GM12878 (cell line): ENCODE data around the gene MAML2. TPM values are rescaled to one million over a fixed set of nuclear protein-coding genes. Genes with fewer than 3 reads are reported as not detected.

Experiments used
- ATF7 ChIP-seq: fragments of 450-650 bp; IDR thresholded peaks from 2 replicates; pipeline ENCODE4 v1.6.1; 2016; ENCODE audit warnings: low read depth, mild to moderate bottlenecking
- BACH1 ChIP-seq: fragments of 450-650 bp; IDR thresholded peaks from 2 replicates; pipeline ENCODE4 v1.6.1; 2017; ENCODE audit warnings: mild to moderate bottlenecking, borderline replicate concordance
- CEBPB ChIP-seq, 2 experiments: fragments of 150-350 bp in 1 of 2; IDR thresholded peaks; 2 replicates each; pipeline ENCODE4 v1.6.1; 2012 to 2014; ENCODE audit warnings: low read depth in 2 of 2, low read length in 2 of 2, borderline replicate concordance in 1 of 2, inconsistent platforms in 1 of 2
- CHD4 ChIP-seq: fragments of 200-600 bp; sonication (generic); IDR thresholded peaks from 2 replicates; pipeline ENCODE4 v1.6.1; 2016; ENCODE audit warnings: mild to moderate bottlenecking
- CREM ChIP-seq: IDR thresholded peaks from 2 replicates; pipeline ENCODE4 v1.6.1; 2014; ENCODE audit warnings: antibody characterized with exemption, low read depth
- DPF2 ChIP-seq: fragments of 450-650 bp; IDR thresholded peaks from 2 replicates; pipeline ENCODE4 v1.6.1; 2017; ENCODE audit warnings: mild to moderate bottlenecking
- FOXM1 ChIP-seq: IDR thresholded peaks from 2 replicates; pipeline ENCODE4 v1.6.1; 2012; ENCODE audit warnings: low read depth, mild to moderate bottlenecking, inconsistent platforms, low read length, moderate library complexity
- HDAC6 ChIP-seq: fragments of 200-600 bp; sonication (generic); IDR thresholded peaks from one replicate; pipeline ENCODE4 v1.8.0; 2017; ENCODE audit warnings: antibody characterized with exemption; ENCODE audit not compliant: unreplicated experiment
- JUNB ChIP-seq: IDR thresholded peaks from 2 replicates; pipeline ENCODE4 v1.6.1; 2016; ENCODE audit warnings: antibody characterized with exemption, mild to moderate bottlenecking
- KDM1A ChIP-seq: fragments of 200-600 bp; sonication (generic); IDR thresholded peaks from 2 replicates; pipeline ENCODE4 v1.6.1; 2016; ENCODE audit warnings: borderline replicate concordance
- MEF2A ChIP-seq: IDR thresholded peaks from 2 replicates; pipeline ENCODE4 v1.6.1; 2011; ENCODE audit warnings: low read depth, mild to moderate bottlenecking, low read length, moderate library complexity; ENCODE audit not compliant: insufficient read depth
- MYB ChIP-seq: fragments of 150-350 bp; IDR thresholded peaks from 2 replicates; pipeline ENCODE4 v1.6.1; 2014; ENCODE audit warnings: mild to moderate bottlenecking, low read depth, low read length, borderline replicate concordance
- NFIC ChIP-seq: IDR thresholded peaks from 2 replicates; pipeline ENCODE4 v1.6.1; 2012; ENCODE audit warnings: low read depth, mild to moderate bottlenecking, inconsistent platforms, low read length, moderate library complexity
- NFYA ChIP-seq: IDR thresholded peaks from 2 replicates; pipeline ENCODE4 v1.6.1; 2011; ENCODE audit warnings: low read depth, mild to moderate bottlenecking, low read length, improper control_type of control experiment, borderline replicate concordance
- POLR2AphosphoS5 ChIP-seq: IDR thresholded peaks from 2 replicates; pipeline ENCODE4 v1.6.1; 2011; ENCODE audit warnings: mild to moderate bottlenecking, low read length, inconsistent platforms
- RAD51 ChIP-seq: fragments of 450-650 bp; IDR thresholded peaks from 2 replicates; pipeline ENCODE4 v1.6.1; 2016; ENCODE audit warnings: moderate library complexity, mild to moderate bottlenecking, inconsistent platforms
- RUNX3 ChIP-seq: IDR thresholded peaks from 2 replicates; pipeline ENCODE4 v1.6.1; 2012; ENCODE audit warnings: low read length, inconsistent platforms
- SIX5 ChIP-seq: IDR thresholded peaks from 2 replicates; pipeline ENCODE4 v1.6.1; 2011; ENCODE audit warnings: mild to moderate bottlenecking, low read depth, low read length, moderate library complexity; ENCODE audit not compliant: severe bottlenecking
- SREBF2 ChIP-seq: IDR thresholded peaks from 2 replicates; pipeline ENCODE4 v1.6.1; 2012; ENCODE audit warnings: mild to moderate bottlenecking, low read length
- TARDBP ChIP-seq: IDR thresholded peaks from 2 replicates; pipeline ENCODE4 v1.6.1; 2016; ENCODE audit warnings: borderline replicate concordance
- TCF3 ChIP-seq: IDR thresholded peaks from 2 replicates; pipeline ENCODE4 v1.6.1; 2012; ENCODE audit warnings: low read depth, mild to moderate bottlenecking, low read length, borderline replicate concordance; ENCODE audit not compliant: insufficient read depth
- ZBTB4 ChIP-seq: fragments of 450-650 bp; formaldehyde crosslinking; IDR thresholded peaks from 2 replicates; pipeline ENCODE4 v1.4.0; 2022; ENCODE audit warnings: mild to moderate bottlenecking, moderate library complexity
- ZSCAN29 ChIP-seq: fragments of 450-650 bp; IDR thresholded peaks from 2 replicates; pipeline ENCODE4 v1.6.1; 2017; ENCODE audit warnings: mild to moderate bottlenecking, moderate library complexity
- polyA plus RNA-seq, 11 experiments: library from polyadenylated mRNA; depleted of rRNA in 4 of 11; unstranded in 6 of 11; stranded (reverse) in 5 of 11; fragments of >200 nt; fragmentation: Nextera tagmentation in 4 of 11; fragmentation: Illumina TruSeq in 1 of 11; extraction: Ambion mirVana in 4 of 11; extraction: Trizol in 1 of 11; gene quantifications; 1 replicate in 1 of 11; 2 replicates in 10 of 11; pipeline versions ENCODE4 v1.2.1 to v1.2.3, GENCODE V29; 2011 to 2016; ENCODE audit warnings: inconsistent platforms in 2 of 11, missing spikeins in 2 of 11, low read depth in 1 of 11
- total RNA-seq, 4 experiments: library from RNA; depleted of rRNA in 3 of 4; stranded (reverse); fragments of >200 nt in 3 of 4; fragmentation: Illumina TruSeq in 1 of 4; extraction: Trizol in 1 of 4; gene quantifications; 2 replicates each; pipeline versions ENCODE4 v1.2.1 to v1.2.3, GENCODE V29; 2013 to 2021
- TF ChIP-seq, protein P1 (sequence below): fragments of 450-650 bp; IDR thresholded peaks from 2 replicates; pipeline ENCODE4 v1.6.1; 2016; ENCODE audit warnings: mild to moderate bottlenecking, moderate library complexity, borderline replicate concordance

Gene MAML2
- total and polyA plus RNA-seq, 10 of the 15 experiments (the other 5 are each of a cell fraction or from before 2014, with no cell fraction given) = 2.5 to 15.1 (median 12.0) TPM

- TF ChIP-seq RUNX3 (peak; percentile 79), MEF2A (no peak), CHD4 (no peak), MYB (no peak), HDAC6 (no peak), CREM (peak; percentile 35; the same call in 1 of the 2 replicates), TARDBP (no peak), SREBF2 (no peak), TCF3 (peak; percentile 90), RAD51 (no peak), FOXM1 (peak; percentile 39; the same call in 1 of the 2 replicates), POLR2AphosphoS5 (no peak), ZSCAN29 (0 out of 2 replicates have a peak, but pooled peaks have one; percentile 23), SIX5 (no peak), NFYA (no peak), ATF7 (no peak), ZBTB4 (CRISPR knock-in tag) (no peak), NFIC (no peak; the same call in 1 of the 2 replicates), CEBPB (IDR thresholded peaks at IDR 0.05; ENCODE audit: borderline replicate concordance in 1 of 2, low read depth in 2 of 2, low read length in 2 of 2) (no peak), KDM1A (no peak), JUNB (peak; percentile 87), BACH1 (0 out of 2 replicates have a peak, but pooled peaks have one; percentile 3), DPF2 (peak; percentile 68)
- TF ChIP-seq, protein P1, sequence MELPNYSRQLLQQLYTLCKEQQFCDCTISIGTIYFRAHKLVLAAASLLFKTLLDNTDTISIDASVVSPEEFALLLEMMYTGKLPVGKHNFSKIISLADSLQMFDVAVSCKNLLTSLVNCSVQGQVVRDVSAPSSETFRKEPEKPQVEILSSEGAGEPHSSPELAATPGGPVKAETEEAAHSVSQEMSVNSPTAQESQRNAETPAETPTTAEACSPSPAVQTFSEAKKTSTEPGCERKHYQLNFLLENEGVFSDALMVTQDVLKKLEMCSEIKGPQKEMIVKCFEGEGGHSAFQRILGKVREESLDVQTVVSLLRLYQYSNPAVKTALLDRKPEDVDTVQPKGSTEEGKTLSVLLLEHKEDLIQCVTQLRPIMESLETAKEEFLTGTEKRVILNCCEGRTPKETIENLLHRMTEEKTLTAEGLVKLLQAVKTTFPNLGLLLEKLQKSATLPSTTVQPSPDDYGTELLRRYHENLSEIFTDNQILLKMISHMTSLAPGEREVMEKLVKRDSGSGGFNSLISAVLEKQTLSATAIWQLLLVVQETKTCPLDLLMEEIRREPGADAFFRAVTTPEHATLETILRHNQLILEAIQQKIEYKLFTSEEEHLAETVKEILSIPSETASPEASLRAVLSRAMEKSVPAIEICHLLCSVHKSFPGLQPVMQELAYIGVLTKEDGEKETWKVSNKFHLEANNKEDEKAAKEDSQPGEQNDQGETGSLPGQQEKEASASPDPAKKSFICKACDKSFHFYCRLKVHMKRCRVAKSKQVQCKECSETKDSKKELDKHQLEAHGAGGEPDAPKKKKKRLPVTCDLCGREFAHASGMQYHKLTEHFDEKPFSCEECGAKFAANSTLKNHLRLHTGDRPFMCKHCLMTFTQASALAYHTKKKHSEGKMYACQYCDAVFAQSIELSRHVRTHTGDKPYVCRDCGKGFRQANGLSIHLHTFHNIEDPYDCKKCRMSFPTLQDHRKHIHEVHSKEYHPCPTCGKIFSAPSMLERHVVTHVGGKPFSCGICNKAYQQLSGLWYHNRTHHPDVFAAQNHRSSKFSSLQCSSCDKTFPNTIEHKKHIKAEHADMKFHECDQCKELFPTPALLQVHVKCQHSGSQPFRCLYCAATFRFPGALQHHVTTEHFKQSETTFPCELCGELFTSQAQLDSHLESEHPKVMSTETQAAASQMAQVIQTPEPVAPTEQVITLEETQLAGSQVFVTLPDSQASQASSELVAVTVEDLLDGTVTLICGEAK = no peak; the same call in 1 of the 2 replicates
Measured at GRCh38 chr11:96215110-96215782, 127.7 kb downstream of the MAML2 start (continued).
